Measurements from ENCODE around the gene SLU7. TPM values are rescaled to one million over a fixed set of nuclear protein-coding genes. Genes with fewer than 3 reads are reported as not detected.
A peak's percentile ranks its signal among the peaks of the same experiment; 100 is the strongest.

The SLU7 gene
- total RNA-seq, 1 experiment from 2014 or later, result 33.3 TPM

- no peaks in the 10 kb centered on the region for H3K79me2 ChIP-seq (ENCODE audit: insufficient read depth, low read length)
- no peak overlapping the region for H3K18ac ChIP-seq (ENCODE audit: insufficient read length, low read depth, low read length)
- H4K5ac ChIP-seq (ENCODE audit: insufficient read length, low read depth, low read length), result no peak overlapping the region
- H3K27me3 Mint-ChIP-seq (ENCODE audit: low read depth), result no peaks in the 10 kb centered on the region
- no peak overlapping the region for H2BK20ac ChIP-seq (ENCODE audit: low read depth, low read length, poor library complexity, severe bottlenecking)
- H3K4ac ChIP-seq (ENCODE audit: low read depth, low read length), result no peak overlapping the region
- H4K20me1 ChIP-seq (ENCODE audit: control insufficient read depth, insufficient read depth, insufficient read length), result no peaks in the 10 kb centered on the region
- no peaks in the 10 kb centered on the region for H3K27me3 ChIP-seq (ENCODE audit: insufficient read depth, low read length)
- H3K27ac ChIP-seq (ENCODE audit: insufficient read length, low read depth, low read length), result no peak overlapping the region
- no peaks in the 10 kb centered on the region for H3K9me3 ChIP-seq (ENCODE audit: control insufficient read depth, low read depth, low read length)
- TF ChIP-seq CTCF (conservative IDR thresholded peaks at IDR 0.05), result no peak
- no peak for DNase-seq
- H4K91ac ChIP-seq (ENCODE audit: insufficient read length, low read depth, low read length), result no peak overlapping the region
- no peaks in the 10 kb centered on the region for H3K4me1 ChIP-seq (ENCODE audit: insufficient read depth, low read length)
- no peak overlapping the region for H3K4me3 Mint-ChIP-seq
- no peak overlapping the region for H3K56ac ChIP-seq (ENCODE audit: insufficient read length, low read depth, low read length)
- H3K23ac ChIP-seq (ENCODE audit: insufficient read length, low read depth, low read length), result no peak overlapping the region
- H2BK15ac ChIP-seq (ENCODE audit: low read depth, low read length), result no peak overlapping the region
- no peak overlapping the region for H2AFZ ChIP-seq (ENCODE audit: low read length)
- H3K23me2 ChIP-seq (ENCODE audit: insufficient read length, low read depth, low read length, poor library complexity, severe bottlenecking), result no peaks in the 10 kb centered on the region
- H3T11ph ChIP-seq (ENCODE audit: low read length), result no peak overlapping the region
- no peak overlapping the region for H3K9ac ChIP-seq (ENCODE audit: extremely low read depth, insufficient read length, low read length)
- no peak overlapping the region for H2AK5ac ChIP-seq (ENCODE audit: insufficient read length, low read length)
- H3K36me3 Mint-ChIP-seq (ENCODE audit: insufficient read depth in 1 of 3, low read depth in 3 of 3), result 0 out of 7 replicates have a peak, but pooled peaks cover 0 to 2% (median 0%) of the 10 kb centered on the region in 3 experiments
- H3K4me1 Mint-ChIP-seq, result peaks cover 0 to 4% of the 10 kb centered on the region in 2 experiments; a peak in 1 of 4 replicates
- no CpG with 5 or more reads among the region's 4 CpGs for WGBS (ENCODE audit: extremely low coverage, insufficient read length, low lambda C conversion rate)
- H2BK12ac ChIP-seq (ENCODE audit: insufficient read length, low read depth, low read length), result no peak overlapping the region
- H3K9me3 Mint-ChIP-seq, result no peaks in the 10 kb centered on the region; a peak in 1 of 5 replicates
- no peak overlapping the region for H3K4me2 ChIP-seq (ENCODE audit: insufficient read depth, insufficient read length, low read length)
- no peak overlapping the region for H4K8ac ChIP-seq (replicated peaks; ENCODE audit: insufficient read length, low read depth, low read length)
- no peak overlapping the region for H3K14ac ChIP-seq (ENCODE audit: insufficient read depth, low read length)
- no peak overlapping the region for H2BK120ac ChIP-seq (ENCODE audit: low read depth, low read length, poor library complexity, severe bottlenecking)
- no peaks in the 10 kb centered on the region for H3K79me1 ChIP-seq (ENCODE audit: insufficient read depth, low read depth, low read length, poor library complexity, severe bottlenecking)
- H2BK5ac ChIP-seq (ENCODE audit: insufficient read length, low read length), result no peak overlapping the region
- H3K27ac Mint-ChIP-seq, result peak overlapping the region in 1 of 3 experiments; percentile 12; a peak in 1 of 7 replicates
Observed at GRCh38 chr5:160455600-160455999, 36.7 kb upstream of the SLU7 start.

Data from H9 (cell line).